Spleen (tissue), 13 donors: ENCODE data around the gene SBF1. TPM values are rescaled to one million over a fixed set of nuclear protein-coding genes. Genes with fewer than 3 reads are reported as not detected.

Experiments
- DNase-seq: peaks from one replicate; pipeline ENCODE4 v3.0.0-alpha.2; 2020
- H3K27ac ChIP-seq, 8 donors: fragments of 200-600 bp; sonication (generic) in 7 of 8; 1 replicate in 4 of 8; 2 replicates in 4 of 8; pipeline versions ENCODE4 v1.5.0 to v1.8.0; 2016 to 2021; ENCODE audit warnings: inconsistent platforms in 4 of 8, mild to moderate bottlenecking in 4 of 8, moderate library complexity in 1 of 8
- H3K27me3 ChIP-seq, 7 donors: fragments of 200-600 bp; sonication (generic) in 6 of 7; replicated peaks in 1 of 7; 1 replicate in 4 of 7; 2 replicates in 3 of 7; pipeline versions ENCODE4 v1.5.0 to v1.8.0; 2016 to 2021; ENCODE audit warnings: inconsistent platforms in 3 of 7, mild to moderate bottlenecking in 1 of 7
- H3K36me3 ChIP-seq, 6 donors: fragments of 200-600 bp; sonication (generic) in 5 of 6; 1 replicate in 4 of 6; 2 replicates in 2 of 6; pipeline versions ENCODE4 v1.5.0 to v1.8.0; 2016 to 2021; ENCODE audit warnings: inconsistent platforms in 2 of 6
- H3K4me1 ChIP-seq, 6 donors: fragments of 200-600 bp; sonication (generic) in 5 of 6; 1 replicate in 3 of 6; 2 replicates in 3 of 6; pipeline versions ENCODE4 v1.5.0 to v1.8.0; 2016 to 2021; ENCODE audit warnings: inconsistent platforms in 3 of 6
- H3K4me3 ChIP-seq, 8 donors: fragments of 200-600 bp; sonication (generic) in 7 of 8; 1 replicate in 4 of 8; 2 replicates in 4 of 8; pipeline versions ENCODE4 v1.5.0 to v1.8.0; 2016 to 2021; ENCODE audit warnings: inconsistent platforms in 4 of 8, mild to moderate bottlenecking in 4 of 8, moderate library complexity in 2 of 8
- H3K9me3 ChIP-seq, 8 donors: fragments of 200-600 bp; sonication (generic) in 7 of 8; 1 replicate in 4 of 8; 2 replicates in 4 of 8; pipeline versions ENCODE4 v1.5.0 to v1.8.0; 2016 to 2021; ENCODE audit warnings: inconsistent platforms in 4 of 8
- POLR2A ChIP-seq, 3 donors: fragments of 450-650 bp; IDR thresholded peaks; one replicate each; pipeline ENCODE4 v1.5.1; 2017; ENCODE audit warnings: antibody characterized with exemption in 3 of 3, mild to moderate bottlenecking in 1 of 3
- POLR2AphosphoS5 ChIP-seq, 3 donors: sonication (generic); formaldehyde crosslinking; IDR thresholded peaks; one replicate each; pipeline ENCODE4 v1.5.1; 2017; ENCODE audit warnings: antibody characterized with exemption in 3 of 3
- WGBS, 5 donors: extraction: QIAGEN DNeasy Blood & Tissue Kit in 3 of 5; methylation state at CpG; one replicate each; pipeline versions ENCODE4 v1.1.5 to v1.1.7; 2013 to 2018; 5-methylcytosine and 5-hydroxymethylcytosine counted together
- intact Hi-C: fragments of 100-400 bp; cut with DNase I; formaldehyde crosslinking; loops from one replicate; pipeline ENCODE4 v1.15.0; 2023; ENCODE audit warnings: low total_unique reads
- long read RNA-seq, 2 donors: transcript quantifications; one replicate each; lab custom pipeline, GENCODE V29; 2026
- polyA plus RNA-seq, 3 donors: library from polyadenylated mRNA; stranded (reverse); fragments of 200-250 nt; gene quantifications; one replicate each; pipeline ENCODE4 v1.2.1, GENCODE V29; 2013
- total RNA-seq, 7 donors: library from RNA; depleted of rRNA in 3 of 7; stranded (reverse); fragments of >200 nt in 3 of 7; fragmentation: NEBNext Ultra II Directional in 4 of 7; extraction: Animal tissue kit (Norgen Biotek cat#: 25700) in 4 of 7; gene quantifications; one replicate each; pipeline versions ENCODE4 v1.1.0 to v1.2.1, GENCODE V29; 2016 to 2021
- TF ChIP-seq, protein P1 (sequence below), 11 experiments: fragments of 200-600 bp in 7 of 11; fragments of 450-650 bp in 4 of 11; sonication (generic) in 4 of 11; IDR thresholded peaks in 8 of 11; conservative IDR thresholded peaks in 3 of 11; 1 replicate in 7 of 11; 2 replicates in 4 of 11; pipeline versions ENCODE4 v1.4.0 to v1.8.0; 2016 to 2021; ENCODE audit warnings: antibody characterized with exemption in 11 of 11, inconsistent platforms in 4 of 11, mild to moderate bottlenecking in 1 of 11
- donor health status: healthy with polysubstance abuse.
- donor health status: DM: no; HTN: no; CAD: no; lungs with moderate emphysema.
- donor health status: DM: no; HTN: no; CAD: no.
- donor health status: Bipolar disorder and iron deficiency.
- donor health status: healthy.
- donor health status: DM: no; HTN: no; CAD: no.
- donor health status: DM: yes; HTN: yes; CAD: no.

The SBF1 gene, protein sequence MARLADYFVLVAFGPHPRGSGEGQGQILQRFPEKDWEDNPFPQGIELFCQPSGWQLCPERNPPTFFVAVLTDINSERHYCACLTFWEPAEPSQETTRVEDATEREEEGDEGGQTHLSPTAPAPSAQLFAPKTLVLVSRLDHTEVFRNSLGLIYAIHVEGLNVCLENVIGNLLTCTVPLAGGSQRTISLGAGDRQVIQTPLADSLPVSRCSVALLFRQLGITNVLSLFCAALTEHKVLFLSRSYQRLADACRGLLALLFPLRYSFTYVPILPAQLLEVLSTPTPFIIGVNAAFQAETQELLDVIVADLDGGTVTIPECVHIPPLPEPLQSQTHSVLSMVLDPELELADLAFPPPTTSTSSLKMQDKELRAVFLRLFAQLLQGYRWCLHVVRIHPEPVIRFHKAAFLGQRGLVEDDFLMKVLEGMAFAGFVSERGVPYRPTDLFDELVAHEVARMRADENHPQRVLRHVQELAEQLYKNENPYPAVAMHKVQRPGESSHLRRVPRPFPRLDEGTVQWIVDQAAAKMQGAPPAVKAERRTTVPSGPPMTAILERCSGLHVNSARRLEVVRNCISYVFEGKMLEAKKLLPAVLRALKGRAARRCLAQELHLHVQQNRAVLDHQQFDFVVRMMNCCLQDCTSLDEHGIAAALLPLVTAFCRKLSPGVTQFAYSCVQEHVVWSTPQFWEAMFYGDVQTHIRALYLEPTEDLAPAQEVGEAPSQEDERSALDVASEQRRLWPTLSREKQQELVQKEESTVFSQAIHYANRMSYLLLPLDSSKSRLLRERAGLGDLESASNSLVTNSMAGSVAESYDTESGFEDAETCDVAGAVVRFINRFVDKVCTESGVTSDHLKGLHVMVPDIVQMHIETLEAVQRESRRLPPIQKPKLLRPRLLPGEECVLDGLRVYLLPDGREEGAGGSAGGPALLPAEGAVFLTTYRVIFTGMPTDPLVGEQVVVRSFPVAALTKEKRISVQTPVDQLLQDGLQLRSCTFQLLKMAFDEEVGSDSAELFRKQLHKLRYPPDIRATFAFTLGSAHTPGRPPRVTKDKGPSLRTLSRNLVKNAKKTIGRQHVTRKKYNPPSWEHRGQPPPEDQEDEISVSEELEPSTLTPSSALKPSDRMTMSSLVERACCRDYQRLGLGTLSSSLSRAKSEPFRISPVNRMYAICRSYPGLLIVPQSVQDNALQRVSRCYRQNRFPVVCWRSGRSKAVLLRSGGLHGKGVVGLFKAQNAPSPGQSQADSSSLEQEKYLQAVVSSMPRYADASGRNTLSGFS (N-terminal part only)
- total RNA-seq (10 to 100 TPM; 65.2 to 96.9 (median 78.9) TPM), polyA plus RNA-seq (10 to 100 TPM; 35.7 to 63.3 (median 36.8) TPM)
- long read RNA-seq, donor 1 = 0 reads
- long read RNA-seq, donor 2, full-length matches to known transcripts = 2 of 2 reads
- long read RNA-seq, donor 2, partial matches to known transcripts = 0 of 2 reads
- long read RNA-seq, donor 2, other reads (novel, unspliced or antisense) = 0 of 2 reads

DNA sequence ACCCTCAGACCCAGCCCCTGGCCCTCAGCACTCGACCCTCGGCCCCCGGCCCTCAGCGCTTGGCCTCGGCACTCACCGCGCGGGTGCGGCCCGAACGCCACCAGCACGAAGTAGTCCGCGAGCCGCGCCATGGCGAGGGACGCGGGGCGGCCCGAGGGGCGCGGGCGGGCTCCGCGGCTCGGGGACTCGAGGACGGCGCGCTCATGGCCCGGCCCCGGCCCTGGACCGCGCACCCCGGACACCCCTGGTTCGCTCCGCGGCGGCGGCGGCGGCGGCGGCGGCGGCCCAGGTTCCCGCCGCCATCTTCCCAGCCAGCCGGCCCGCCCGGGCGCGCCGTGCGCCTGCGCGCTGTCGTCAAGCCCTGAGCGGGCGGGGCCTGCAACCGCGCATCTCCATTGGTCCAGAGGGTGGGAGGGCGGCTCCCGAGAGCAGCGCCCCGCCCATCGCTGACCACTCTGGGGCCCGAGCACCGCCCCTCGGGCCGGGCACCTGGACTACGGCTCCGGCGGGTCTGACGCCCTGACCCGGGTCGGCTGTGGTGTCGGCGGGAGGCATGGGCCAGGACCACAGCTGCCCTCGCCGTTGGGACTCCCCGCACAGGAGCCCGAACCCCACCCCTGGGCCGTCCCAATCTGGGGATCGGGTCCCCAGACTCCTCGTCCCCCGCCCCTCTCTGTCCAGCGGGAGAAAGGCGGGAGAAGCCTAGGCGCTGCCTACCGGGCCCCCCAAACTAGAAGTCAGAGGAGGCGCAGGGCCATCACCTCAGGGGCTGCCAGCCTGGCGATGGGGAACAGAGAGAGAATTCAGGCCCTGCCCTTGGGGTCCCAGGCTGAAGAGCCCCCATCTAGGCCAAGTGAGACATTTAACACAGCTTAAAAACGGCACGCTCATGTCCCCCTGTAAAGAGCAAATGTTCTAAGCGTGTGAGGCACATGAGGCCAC, at the start of gene SBF1:
SBF1 (minus strand) TSS at position 326 of the 942 bp plus-strand sequence; CDS start at position 131, 195 bp downstream.
- H3K27ac ChIP-seq = peak within 1 kb of the TSS; percentile 74 to 91 (median 84)
- WGBS, 5 donors = 1 to 17% (median 3%) methylated on average over 8 to 97 of the region's 97 CpGs
- peaks cover 43 to 52% (median 48%) of the 10 kb centered on the region in 6 donors for H3K4me1 ChIP-seq
- H3K9me3 ChIP-seq = no peaks in the 10 kb centered on the region
- H3K4me3 ChIP-seq = peak within 1 kb of the TSS; percentile 57 to 97 (median 80)
- peak; percentile 97 for DNase-seq
- H3K36me3 ChIP-seq = no peaks in the 10 kb centered on the region
- H3K27me3 ChIP-seq = peaks cover 0 to 11% (median 0%) of the 10 kb centered on the region in 7 donors
- TF ChIP-seq POLR2AphosphoS5 (IDR thresholded peaks at IDR 0.05) (peak; percentile 71 to 81 (median 75)), POLR2A (IDR thresholded peaks at IDR 0.05) (peak in 1 of 3 donors; percentile 54)
- TF ChIP-seq, protein P1, sequence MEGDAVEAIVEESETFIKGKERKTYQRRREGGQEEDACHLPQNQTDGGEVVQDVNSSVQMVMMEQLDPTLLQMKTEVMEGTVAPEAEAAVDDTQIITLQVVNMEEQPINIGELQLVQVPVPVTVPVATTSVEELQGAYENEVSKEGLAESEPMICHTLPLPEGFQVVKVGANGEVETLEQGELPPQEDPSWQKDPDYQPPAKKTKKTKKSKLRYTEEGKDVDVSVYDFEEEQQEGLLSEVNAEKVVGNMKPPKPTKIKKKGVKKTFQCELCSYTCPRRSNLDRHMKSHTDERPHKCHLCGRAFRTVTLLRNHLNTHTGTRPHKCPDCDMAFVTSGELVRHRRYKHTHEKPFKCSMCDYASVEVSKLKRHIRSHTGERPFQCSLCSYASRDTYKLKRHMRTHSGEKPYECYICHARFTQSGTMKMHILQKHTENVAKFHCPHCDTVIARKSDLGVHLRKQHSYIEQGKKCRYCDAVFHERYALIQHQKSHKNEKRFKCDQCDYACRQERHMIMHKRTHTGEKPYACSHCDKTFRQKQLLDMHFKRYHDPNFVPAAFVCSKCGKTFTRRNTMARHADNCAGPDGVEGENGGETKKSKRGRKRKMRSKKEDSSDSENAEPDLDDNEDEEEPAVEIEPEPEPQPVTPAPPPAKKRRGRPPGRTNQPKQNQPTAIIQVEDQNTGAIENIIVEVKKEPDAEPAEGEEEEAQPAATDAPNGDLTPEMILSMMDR (IDR thresholded peaks at IDR 0.05 in 8 of 11, conservative IDR thresholded peaks at IDR 0.05 in 3 of 11) = no peak
- intact Hi-C loops = loop anchor here (10.0 kb wide), 1 partner anchor 130 kb away; the partner anchor contains the start of gene PPP6R2

GRCh38 chr22:50523806-50524675, 49.2 kb upstream of the SBF1 start:
- 76 to 90% (median 85%) methylated on average over 8 to 25 of the region's 25 CpGs for WGBS, 5 donors
- Histone ChIP-seq H3K4me3 (peak overlapping the region in 7 of 8 donors; percentile 80 to 97 (median 84)), H3K27ac (peak overlapping the region in 4 of 8 donors; percentile 99 to 100 (median 100)), H3K4me1 (peaks cover 29 to 62% (median 43%) of the 10 kb centered on the region in 6 donors), H3K36me3 (peaks cover 0 to 68% (median 47%) of the 10 kb centered on the region in 6 donors), H3K9me3 (no peaks in the 10 kb centered on the region), H3K27me3 (no peaks in the 10 kb centered on the region)
- intact Hi-C loops = no loop called here
- no peak for DNase-seq
- TF ChIP-seq POLR2A (IDR thresholded peaks at IDR 0.05) (no peak), POLR2AphosphoS5 (IDR thresholded peaks at IDR 0.05) (peak in 1 of 3 donors; percentile 64)

- no peak overlapping the region for H3K4me3 ChIP-seq
- WGBS, 5 donors = 91 to 97% (median 94%) methylated on average over 13 to 16 of the region's 16 CpGs
- peaks cover 24 to 56% (median 37%) of the 10 kb centered on the region in 6 donors for H3K4me1 ChIP-seq
- DNase-seq = no peak
- H3K36me3 ChIP-seq = peaks cover 0 to 68% (median 53%) of the 10 kb centered on the region in 6 donors
- no peak overlapping the region for H3K27ac ChIP-seq
- no peaks in the 10 kb centered on the region for H3K9me3 ChIP-seq
- TF ChIP-seq POLR2A (IDR thresholded peaks at IDR 0.05) (no peak), POLR2AphosphoS5 (IDR thresholded peaks at IDR 0.05) (no peak)
- TF ChIP-seq, protein P1 (IDR thresholded peaks at IDR 0.05 in 8 of 11, conservative IDR thresholded peaks at IDR 0.05 in 3 of 11) = no peak
- intact Hi-C loops = no loop called here
- no peaks in the 10 kb centered on the region for H3K27me3 ChIP-seq
Measured at GRCh38 chr22:50523458-50523805, 48.6 kb upstream of the SBF1 start.
